GM12873 (cell line): Measurements from ENCODE around the gene UBE4A.

ENCODE experiments used
- CTCF ChIP-seq: IDR thresholded peaks from 2 replicates; pipeline ENCODE4 v1.5.1; 2012; ENCODE audit warnings: low read depth, mild to moderate bottlenecking, moderate library complexity, low read length, control low read depth; ENCODE audit not compliant: insufficient read depth; ENCODE audit errors: missing control alignments

UBE4A gene

GRCh38 chr11:118366287-118366686 is 6.9 kb downstream of the UBE4A start:
- no peak for TF ChIP-seq CTCF

- no peak for TF ChIP-seq CTCF
These were observed 11.4 kb downstream of the UBE4A start for GRCh38 chr11:118370774-118371173.

GRCh38 chr11:118373263-118373662 is 13.9 kb downstream of the UBE4A start:
- TF ChIP-seq CTCF, result no peak

GRCh38 chr11:118373871-118374270 is 14.5 kb downstream of the UBE4A start:
- no peak for TF ChIP-seq CTCF

- no peak for TF ChIP-seq CTCF
These were observed 15.3 kb downstream of the UBE4A start for GRCh38 chr11:118374729-118375128.

- no peak for TF ChIP-seq CTCF
These were observed 16.6 kb downstream of the UBE4A start for GRCh38 chr11:118375978-118376377.

- TF ChIP-seq CTCF, result no peak
These were observed 20.1 kb downstream of the UBE4A start for GRCh38 chr11:118379497-118379896.
